ENCODE measurements around the gene VIPR1. TPM values are rescaled to one million over a fixed set of nuclear protein-coding genes. Genes with fewer than 3 reads are reported as not detected.
A peak's percentile ranks its signal among the peaks of the same experiment; 100 is the strongest.

Gene VIPR1
- total RNA-seq, 1 experiment from 2014 or later, result 3.7 TPM

GRCh38 chr3:42490243-42490642 lies 12.2 kb upstream of the VIPR1 start:
- POLR2A ChIA-PET (ENCODE audit: unreplicated experiment), result interaction anchor here (0.8 kb wide), 1 partner anchor 12 kb away, joined by 4 read pairs; the partner anchor contains the start of gene VIPR1
- H3K4me1 ChIP-seq (ENCODE audit: insufficient read depth, low read length), result peaks cover 24% of the 10 kb centered on the region
- CTCF ChIA-PET, result interaction anchor here (0.5 to 0.6 kb wide), 3 partner anchors 13 to 269 kb away, joined by 3 to 4 read pairs (median 3); no protein-coding TSS in a partner anchor
- H3K9ac ChIP-seq (ENCODE audit: low read length), result peak overlapping the region; percentile 27; the same call in 1 of the 2 replicates
- intact Hi-C loops (cut with micrococcal nuclease), result loop anchor here (1.0 kb wide), 1 partner anchor 14 kb away; no protein-coding TSS in a partner anchor
- H3K79me2 ChIP-seq (ENCODE audit: low read length), result no peaks in the 10 kb centered on the region
- H3K9me2 ChIP-seq (replicated peaks; ENCODE audit: low read length), result no peaks in the 10 kb centered on the region
- no peak overlapping the region for H2AFZ ChIP-seq (ENCODE audit: low read length)
- H3K27me3 ChIP-seq (ENCODE audit: low read length), result no peaks in the 10 kb centered on the region
- no peak overlapping the region for H3K4me3 ChIP-seq (ENCODE audit: low read length)
- H3K27ac ChIP-seq (ENCODE audit: low read length), result peak overlapping the region; percentile 67
- no peaks in the 10 kb centered on the region for H3K9me3 ChIP-seq (ENCODE audit: low read length)
- no peaks in the 10 kb centered on the region for H4K20me1 ChIP-seq (ENCODE audit: low read length)
- TF ChIP-seq CTCF (conservative IDR thresholded peaks at IDR 0.05; ENCODE audit: low read depth, low read length), result no peak
- DNase-seq (peak; percentile 96), ATAC-seq (peak; percentile 100)
- peak overlapping the region; percentile 50 for H3K4me2 ChIP-seq (ENCODE audit: low read length)
- no TSS peak for BruUV-seq (replicated peaks)
- H3K36me3 ChIP-seq (ENCODE audit: low read depth, low read length), result no peaks in the 10 kb centered on the region
- no peaks in the 10 kb centered on the region for H3F3A ChIP-seq (ENCODE audit: low read length, unreplicated experiment)

- Histone ChIP-seq H3K9ac (ENCODE audit: low read length) (no peak overlapping the region), H3F3A (ENCODE audit: low read length, unreplicated experiment) (no peaks in the 10 kb centered on the region), H4K20me1 (ENCODE audit: low read length) (no peaks in the 10 kb centered on the region), H3K9me2 (replicated peaks; ENCODE audit: low read length) (no peaks in the 10 kb centered on the region), H3K4me1 (ENCODE audit: insufficient read depth, low read length) (peaks cover 24% of the 10 kb centered on the region), H3K27me3 (ENCODE audit: low read length) (no peaks in the 10 kb centered on the region), H3K36me3 (ENCODE audit: low read depth, low read length) (no peaks in the 10 kb centered on the region), H3K4me2 (ENCODE audit: low read length) (no peak overlapping the region), H3K79me2 (ENCODE audit: low read length) (no peaks in the 10 kb centered on the region), H2AFZ (ENCODE audit: low read length) (no peak overlapping the region), H3K27ac (ENCODE audit: low read length) (no peak overlapping the region), H3K4me3 (ENCODE audit: low read length) (no peak overlapping the region), H3K9me3 (ENCODE audit: low read length) (no peaks in the 10 kb centered on the region)
- TF ChIP-seq CTCF (conservative IDR thresholded peaks at IDR 0.05; ENCODE audit: low read depth, low read length) (no peak), EZH2phosphoT487 (IDR thresholded peaks at IDR 0.05; ENCODE audit: borderline replicate concordance, low read length) (no peak), EZH2 (IDR thresholded peaks at IDR 0.05; ENCODE audit: low read length, unreplicated experiment) (no peak)
- DNase-seq, result no peak
- BruUV-seq (replicated peaks), result no TSS peak
- POLR2A ChIA-PET (ENCODE audit: unreplicated experiment), result no interaction called here
- no peak for ATAC-seq
- CTCF ChIA-PET, result no interaction called here
- intact Hi-C loops (cut with micrococcal nuclease), result no loop called here
Measured at GRCh38 chr3:42491881-42492507, 10.4 kb upstream of the VIPR1 start.

- no peak overlapping the region for H3K27ac ChIP-seq (ENCODE audit: low read length)
- H3K9ac ChIP-seq (ENCODE audit: low read length), result no peak overlapping the region
- H3K4me2 ChIP-seq (ENCODE audit: low read length), result no peak overlapping the region
- DNase-seq, result no peak
- H4K20me1 ChIP-seq (ENCODE audit: low read length), result no peaks in the 10 kb centered on the region
- H3K9me2 ChIP-seq (replicated peaks; ENCODE audit: low read length), result no peaks in the 10 kb centered on the region
- ATAC-seq, result no peak
- CTCF ChIA-PET, result no interaction called here
- H3K9me3 ChIP-seq (ENCODE audit: low read length), result no peaks in the 10 kb centered on the region
- no TSS peak for BruUV-seq (replicated peaks)
- H3K4me1 ChIP-seq (ENCODE audit: insufficient read depth, low read length), result peaks cover 29% of the 10 kb centered on the region
- H3K4me3 ChIP-seq (ENCODE audit: low read length), result no peak overlapping the region
- no peaks in the 10 kb centered on the region for H3F3A ChIP-seq (ENCODE audit: low read length, unreplicated experiment)
- no peaks in the 10 kb centered on the region for H3K27me3 ChIP-seq (ENCODE audit: low read length)
- TF ChIP-seq EZH2 (IDR thresholded peaks at IDR 0.05; ENCODE audit: low read length, unreplicated experiment) (no peak), CTCF (conservative IDR thresholded peaks at IDR 0.05; ENCODE audit: low read depth, low read length) (no peak), EZH2phosphoT487 (IDR thresholded peaks at IDR 0.05; ENCODE audit: borderline replicate concordance, low read length) (no peak)
- no peaks in the 10 kb centered on the region for H3K79me2 ChIP-seq (ENCODE audit: low read length)
- no peak overlapping the region for H2AFZ ChIP-seq (ENCODE audit: low read length)
- H3K36me3 ChIP-seq (ENCODE audit: low read depth, low read length), result no peaks in the 10 kb centered on the region
- intact Hi-C loops (cut with micrococcal nuclease), result no loop called here
- POLR2A ChIA-PET (ENCODE audit: unreplicated experiment), result no interaction called here
Measured at GRCh38 chr3:42492508-42493080, 9.8 kb upstream of the VIPR1 start.
